Measurements from ENCODE around the gene ABR.
"Not testable (repeated sequence)": the region's sequence is repeated elsewhere in the genome, so short reads cannot be mapped to it uniquely, and the experiment has no call there.

Gene ABR

GRCh38 chr17:1001640-1002411 is 178.0 kb downstream of the ABR start:
- peaks cover 27% of the 10 kb centered on the region for H3K4me1 Mint-ChIP-seq
- no peaks in the 10 kb centered on the region for H3K27me3 Mint-ChIP-seq
- H3K9me3 Mint-ChIP-seq, result no peaks in the 10 kb centered on the region
- no peak overlapping the region for H3K27ac Mint-ChIP-seq
- H3K36me3 Mint-ChIP-seq, result peaks cover 41% of the 10 kb centered on the region
- no peak overlapping the region for H3K4me3 Mint-ChIP-seq
- no peak for ATAC-seq

- H3K27me3 Mint-ChIP-seq, result no peaks in the 10 kb centered on the region
- ATAC-seq, result no peak
- peaks cover 38% of the 10 kb centered on the region for H3K36me3 Mint-ChIP-seq
- no peak overlapping the region for H3K27ac Mint-ChIP-seq
- no peaks in the 10 kb centered on the region for H3K9me3 Mint-ChIP-seq
- peaks cover 27% of the 10 kb centered on the region for H3K4me1 Mint-ChIP-seq
- no peak overlapping the region for H3K4me3 Mint-ChIP-seq
Observed at GRCh38 chr17:1000597-1001461, 179.0 kb downstream of the ABR start.

- Mint-ChIP-seq H3K9me3 (peaks cover 16% of the 10 kb centered on the region), H3K27ac (no peak overlapping the region), H3K27me3 (no peaks in the 10 kb centered on the region), H3K4me3 (peak overlapping the region; percentile 94), H3K36me3 (peaks cover 34% of the 10 kb centered on the region), H3K4me1 (peaks cover 27% of the 10 kb centered on the region)
- no peak for ATAC-seq
Observed at GRCh38 chr17:998111-998510, 181.7 kb downstream of the ABR start.

GRCh38 chr17:996554-997344 is 183.0 kb downstream of the ABR start, which contains the start of gene TIMM22:
TSS of gene TIMM22 (plus strand) at chr17:997129. CDS start at chr17:997143, 14 bp downstream.
- H3K9me3 Mint-ChIP-seq, result peaks cover 20% of the 10 kb centered on the region
- H3K4me3 Mint-ChIP-seq, result peak within 1 kb of the TSS; percentile 94
- peaks cover 27% of the 10 kb centered on the region for H3K4me1 Mint-ChIP-seq

GRCh38 chr17:995324-995723 is 184.5 kb downstream of the ABR start:
- Mint-ChIP-seq H3K36me3 (peaks cover 14% of the 10 kb centered on the region), H3K4me1 (peaks cover 27% of the 10 kb centered on the region), H3K9me3 (peaks cover 20% of the 10 kb centered on the region)
- H3K27me3 Mint-ChIP-seq, ATAC-seq, H3K27ac Mint-ChIP-seq, H3K4me3 Mint-ChIP-seq: not testable (repeated sequence)

More at GRCh38 chr17:996554-997344, 183.0 kb downstream of the ABR start, which contains the start of gene TIMM22:
- ATAC-seq, result peak; percentile 99
- peak within 1 kb of the TSS; percentile 98 for H3K27ac Mint-ChIP-seq
- H3K27me3 Mint-ChIP-seq, result no peaks in the 10 kb centered on the region
- H3K36me3 Mint-ChIP-seq, result peaks cover 24% of the 10 kb centered on the region

- Mint-ChIP-seq H3K27ac (no peak overlapping the region), H3K27me3 (no peaks in the 10 kb centered on the region), H3K4me1 (peaks cover 11% of the 10 kb centered on the region), H3K9me3 (peaks cover 20% of the 10 kb centered on the region), H3K4me3 (no peak overlapping the region), H3K36me3 (peaks cover 12% of the 10 kb centered on the region)
- no peak for ATAC-seq
Observed at GRCh38 chr17:992933-993332, 186.8 kb downstream of the ABR start.

- Mint-ChIP-seq H3K4me3 (no peak overlapping the region), H3K4me1 (no peaks in the 10 kb centered on the region)
- ATAC-seq, result no peak
Observed at GRCh38 chr17:988561-988960, 191.2 kb downstream of the ABR start.

GRCh38 chr17:987931-988330 is 191.8 kb downstream of the ABR start:
- Mint-ChIP-seq H3K27ac (no peak overlapping the region), H3K4me3 (no peak overlapping the region), H3K9me3 (peaks cover 3% of the 10 kb centered on the region), H3K36me3 (no peaks in the 10 kb centered on the region), H3K27me3 (no peaks in the 10 kb centered on the region), H3K4me1 (no peaks in the 10 kb centered on the region)
- no peak for ATAC-seq

More at GRCh38 chr17:988561-988960, 191.2 kb downstream of the ABR start:
- Mint-ChIP-seq H3K27me3 (no peaks in the 10 kb centered on the region), H3K36me3 (peaks cover 6% of the 10 kb centered on the region), H3K27ac (no peak overlapping the region), H3K9me3 (peaks cover 8% of the 10 kb centered on the region)

- Mint-ChIP-seq H3K36me3 (no peaks in the 10 kb centered on the region), H3K27ac (no peak overlapping the region), H3K9me3 (no peaks in the 10 kb centered on the region), H3K4me3 (no peak overlapping the region), H3K4me1 (peaks cover under 1% of the 10 kb centered on the region), H3K27me3 (no peaks in the 10 kb centered on the region)
- ATAC-seq, result no peak
Observed at GRCh38 chr17:986322-986929, 193.4 kb downstream of the ABR start.

GRCh38 chr17:983921-984320 is 195.9 kb downstream of the ABR start:
- H3K27me3 Mint-ChIP-seq, result no peaks in the 10 kb centered on the region
- no peak for ATAC-seq
- peaks cover 17% of the 10 kb centered on the region for H3K4me1 Mint-ChIP-seq
- H3K9me3 Mint-ChIP-seq, result no peaks in the 10 kb centered on the region
- no peaks in the 10 kb centered on the region for H3K36me3 Mint-ChIP-seq
- no peak overlapping the region for H3K27ac Mint-ChIP-seq
- no peak overlapping the region for H3K4me3 Mint-ChIP-seq

- peak overlapping the region; percentile 70 for H3K27ac Mint-ChIP-seq
Observed at GRCh38 chr17:981292-981658, 198.5 kb downstream of the ABR start.

GRCh38 chr17:980406-981291 is 199.1 kb downstream of the ABR start:
- Mint-ChIP-seq H3K36me3 (no peaks in the 10 kb centered on the region), H3K27me3 (peaks cover 24% of the 10 kb centered on the region), H3K4me3 (peak overlapping the region; percentile 84), H3K9me3 (no peaks in the 10 kb centered on the region), H3K27ac (peak overlapping the region; percentile 70), H3K4me1 (peaks cover 23% of the 10 kb centered on the region)
- peak; percentile 75 for ATAC-seq

More at GRCh38 chr17:981292-981658, 198.5 kb downstream of the ABR start:
- H3K9me3 Mint-ChIP-seq, result no peaks in the 10 kb centered on the region
- no peak for ATAC-seq
- H3K27me3 Mint-ChIP-seq, result peaks cover 22% of the 10 kb centered on the region
- no peaks in the 10 kb centered on the region for H3K36me3 Mint-ChIP-seq
- peak overlapping the region; percentile 84 for H3K4me3 Mint-ChIP-seq
- H3K4me1 Mint-ChIP-seq, result peaks cover 23% of the 10 kb centered on the region

- no peaks in the 10 kb centered on the region for H3K36me3 Mint-ChIP-seq
- peak within 1 kb of the TSS; percentile 84 for H3K4me3 Mint-ChIP-seq
- H3K9me3 Mint-ChIP-seq, result no peaks in the 10 kb centered on the region
- H3K4me1 Mint-ChIP-seq, result peaks cover 23% of the 10 kb centered on the region
- ATAC-seq, result peak; percentile 91
- peaks cover 30% of the 10 kb centered on the region for H3K27me3 Mint-ChIP-seq
- H3K27ac Mint-ChIP-seq, result peak within 1 kb of the TSS; percentile 70
Observed at GRCh38 chr17:979539-980405, 200.0 kb downstream of the ABR start, which contains the start of gene NXN. TSS of gene NXN (minus strand) at chr17:979776.

Measured in stimulated activated memory B cell treated with anti-CD40 and anti-IgM and Interleukin-4, amounts not matched to agents 10 μg/mL and 1 μg/mL and 100 μg/mL, for 72 hours (primary cell).